HG03060 (cell line): ENCODE measurements around the gene ERH.

Experiments
- ATAC-seq: cut with Tn5 transposase; IDR thresholded peaks from one replicate; pipeline ENCODE4 v1.9.1; 2021; ENCODE audit warnings: low read depth, moderate number of reproducible peaks; ENCODE audit not compliant: unreplicated experiment

Gene ERH

GRCh38 chr14:69358233-69358963 lies 39.7 kb downstream of the ERH start:
- no peak for ATAC-seq

DNA sequence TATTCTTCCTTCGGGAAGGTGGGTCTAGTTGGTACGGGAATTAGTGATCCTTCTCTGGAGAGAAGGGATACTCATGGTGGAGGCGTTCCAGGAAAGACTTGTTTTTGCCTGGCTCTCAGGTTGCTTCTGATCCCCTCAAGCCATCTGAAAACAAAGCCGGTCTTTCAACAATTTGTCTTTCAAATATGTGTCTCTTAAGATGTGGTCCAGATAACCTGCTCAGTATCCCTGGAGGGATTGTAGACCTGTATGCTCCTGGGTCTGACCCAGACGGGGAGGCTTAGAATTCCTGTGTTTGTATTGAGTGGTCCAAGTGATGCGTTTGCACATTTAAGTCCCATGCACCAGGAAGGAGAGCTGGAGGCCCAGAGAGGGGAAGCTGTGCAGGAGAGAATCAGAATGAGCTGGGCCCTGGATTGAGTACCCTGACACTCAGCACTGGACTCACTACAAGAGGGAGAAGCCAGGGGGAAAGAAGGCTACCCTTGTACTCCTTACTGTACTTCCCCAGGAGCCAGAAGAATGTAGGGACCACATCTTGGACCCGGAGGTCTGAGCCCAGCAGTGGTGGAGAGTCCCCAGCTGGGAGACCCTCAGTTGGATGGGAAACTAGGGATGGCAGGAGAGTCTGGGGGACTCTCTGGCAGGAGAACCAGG lies 40.4 kb downstream of the ERH start:
- no peak for ATAC-seq

DNA sequence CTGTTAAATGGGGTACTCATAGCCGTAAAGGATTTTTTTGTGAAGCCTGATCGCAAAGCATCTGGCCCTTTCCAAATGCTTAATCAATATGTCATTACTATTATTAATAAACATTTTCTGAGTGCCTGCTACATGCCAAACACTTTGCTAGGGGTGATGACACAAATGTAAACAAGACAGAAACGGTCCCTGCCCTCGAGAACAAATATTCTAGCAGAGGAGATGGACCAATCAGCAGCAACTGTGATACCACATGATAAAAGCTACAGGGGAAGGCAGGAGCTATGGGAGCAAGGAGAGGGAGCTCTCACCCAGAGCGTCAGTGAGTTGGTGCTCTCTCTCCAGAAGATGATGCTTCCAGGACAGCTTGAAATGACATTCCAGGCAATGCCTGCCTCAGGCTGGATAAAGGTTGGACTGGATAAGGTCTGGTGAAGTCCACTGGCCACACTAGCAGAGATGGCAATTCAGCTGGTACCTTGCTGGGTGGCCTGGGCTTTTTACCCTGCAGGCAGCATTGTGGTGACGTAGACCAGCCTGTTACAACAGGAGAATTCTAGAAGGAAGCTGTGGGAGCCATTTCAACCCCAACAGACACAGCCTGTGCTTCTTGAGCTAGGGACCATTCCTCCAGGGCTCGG lies 41.1 kb downstream of the ERH start:
- no peak for ATAC-seq

GRCh38 chr14:69355607-69356281 lies 42.4 kb downstream of the ERH start:
- ATAC-seq = no peak

DNA sequence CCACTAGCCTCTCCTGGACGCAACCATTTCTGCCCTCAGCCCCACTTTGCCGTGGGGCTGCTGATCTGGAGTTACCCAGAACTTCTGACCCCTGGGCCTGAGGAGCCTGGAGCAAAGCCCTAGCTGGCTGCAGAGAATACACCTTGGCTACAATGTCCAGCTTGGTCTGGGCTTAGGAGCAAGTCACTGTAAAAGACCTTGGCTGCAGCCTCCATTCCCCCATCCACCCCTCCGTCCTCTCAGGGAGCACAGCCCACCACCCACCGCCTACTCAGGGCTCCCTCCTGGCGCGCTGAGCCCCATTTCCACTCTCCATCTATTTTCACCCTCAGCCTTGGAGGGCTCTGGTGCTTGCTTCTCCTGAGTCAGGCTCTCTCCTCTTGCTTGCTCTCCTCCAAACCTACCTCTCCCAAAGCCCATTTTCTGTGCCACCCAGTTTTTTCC lies 42.9 kb downstream of the ERH start:
- ATAC-seq = no peak

DNA sequence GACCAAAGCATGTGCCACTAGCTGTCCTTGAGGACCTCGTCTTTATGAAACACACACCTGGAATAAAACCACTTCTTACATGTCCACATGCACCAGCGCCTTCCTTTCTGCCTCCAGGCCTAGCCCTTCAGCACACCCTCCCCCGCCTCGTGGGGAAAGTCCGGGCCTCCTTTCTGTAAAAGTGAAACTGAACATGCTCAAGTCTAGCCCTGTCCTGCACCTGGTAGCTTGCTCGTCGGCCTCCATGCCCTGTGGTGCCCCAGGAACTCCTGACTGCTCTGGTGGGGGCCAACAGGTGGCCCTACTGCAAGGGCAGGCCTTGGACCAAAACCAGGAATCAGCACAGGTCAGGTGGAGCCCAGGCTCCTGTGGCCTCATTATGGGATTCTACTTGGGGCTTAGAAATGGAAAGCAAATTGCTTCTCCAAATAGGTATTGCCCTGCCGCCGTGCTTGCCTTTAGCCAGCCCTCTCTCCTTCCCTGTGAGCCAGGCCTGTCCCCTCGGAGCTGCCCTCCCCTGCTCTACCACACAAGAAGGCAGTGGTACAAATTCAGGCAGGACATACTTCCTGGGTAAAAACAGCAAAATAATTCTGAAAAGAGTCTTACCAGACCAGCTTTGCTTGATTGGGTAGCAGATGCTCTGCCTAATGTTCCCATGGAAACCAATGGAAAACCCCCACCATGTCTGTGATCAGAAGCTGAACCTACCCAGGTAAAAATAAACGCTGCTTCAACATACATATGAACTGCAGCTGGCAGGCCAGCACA lies 43.5 kb downstream of the ERH start:
- ATAC-seq = peak; percentile 82

- ATAC-seq = no peak
Observed at GRCh38 chr14:69353168-69353567, 44.9 kb downstream of the ERH start.

DNA sequence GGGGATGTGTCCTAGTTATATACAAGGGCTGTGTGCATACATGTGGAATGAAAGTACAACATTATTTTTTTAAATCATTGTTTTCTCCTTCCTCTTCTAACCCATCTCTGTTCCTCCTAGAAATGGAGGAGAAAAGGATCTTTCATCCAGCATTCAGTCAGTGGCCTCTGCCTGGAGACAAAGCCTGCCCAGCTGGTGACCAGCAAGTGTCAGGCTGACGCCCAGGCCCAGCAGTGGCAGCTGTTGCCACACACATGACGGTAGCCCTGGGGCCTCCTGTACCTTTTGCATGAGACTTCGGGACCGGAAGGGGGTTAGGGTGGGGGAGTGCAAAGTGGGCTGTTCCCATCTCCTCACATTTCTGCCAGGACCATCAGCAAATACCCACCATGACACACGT lies 46.2 kb downstream of the ERH start:
- no peak for ATAC-seq

DNA sequence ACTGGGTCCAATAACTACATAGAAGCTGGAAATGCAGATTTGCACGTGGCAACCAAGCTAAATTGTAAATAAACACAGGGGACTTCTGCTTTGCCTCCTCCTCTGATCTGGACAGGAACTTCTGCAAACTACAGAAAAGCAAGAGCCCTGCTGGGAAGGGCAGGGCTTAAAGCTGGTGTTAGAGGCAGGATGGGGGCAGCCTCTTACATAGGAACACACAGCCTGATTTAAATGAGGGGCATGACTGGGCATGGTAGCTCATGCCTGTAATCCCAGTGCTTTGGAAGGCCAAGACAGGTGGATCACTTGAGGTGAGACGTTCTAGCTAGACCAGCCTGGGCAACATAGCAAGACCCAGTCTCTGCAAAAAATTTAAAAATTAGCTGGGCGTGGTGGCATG lies 46.7 kb downstream of the ERH start:
- ATAC-seq = no peak

DNA sequence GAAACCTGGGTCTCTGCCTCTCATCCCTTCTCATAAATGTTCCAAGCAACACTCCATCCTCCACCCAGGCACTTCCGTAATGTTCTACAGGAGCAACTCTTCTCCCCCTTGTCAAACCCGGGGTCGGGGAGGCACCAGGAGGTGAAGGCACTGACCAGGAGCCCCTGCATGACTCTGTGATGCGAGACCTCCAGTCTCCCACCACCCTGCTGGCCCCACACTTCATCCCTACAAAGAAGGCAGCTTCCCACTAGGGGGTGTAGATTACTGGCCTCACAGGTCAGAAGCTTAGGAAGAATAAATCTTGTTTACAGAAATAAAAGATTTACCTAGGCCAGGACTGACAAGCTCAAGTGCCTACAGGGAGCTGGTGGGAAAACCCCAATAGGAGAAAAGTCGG lies 47.2 kb downstream of the ERH start:
- no peak for ATAC-seq

- ATAC-seq = no peak
Observed at GRCh38 chr14:69349091-69349777, 48.9 kb downstream of the ERH start.

DNA sequence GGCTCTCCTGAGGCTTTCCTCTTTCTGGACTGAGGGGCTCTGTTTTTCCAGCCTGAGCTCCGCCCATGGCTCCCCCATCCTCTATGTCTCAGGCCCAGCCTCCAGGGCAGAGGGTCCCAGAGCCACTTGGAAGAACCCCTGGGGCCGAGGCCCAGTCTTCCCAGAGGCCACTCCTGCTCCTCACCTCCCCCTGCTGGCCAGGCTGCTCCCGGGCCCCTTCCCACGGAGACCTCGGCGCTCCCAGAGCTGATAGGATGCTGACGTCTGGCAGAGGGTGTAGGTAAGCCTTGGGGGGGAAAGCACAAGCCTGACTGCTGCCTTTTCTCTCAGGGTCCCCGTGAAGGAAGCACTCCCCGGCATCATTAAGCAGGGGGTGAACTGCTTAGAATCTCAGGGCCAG lies 51.4 kb downstream of the ERH start:
- no peak for ATAC-seq

- no peak for ATAC-seq
Observed at GRCh38 chr14:69345402-69345801, 52.7 kb downstream of the ERH start.

- no peak for ATAC-seq
Observed at GRCh38 chr14:69344171-69344570, 53.9 kb downstream of the ERH start.

GRCh38 chr14:69342928-69343525 lies 55.1 kb downstream of the ERH start:
- ATAC-seq = no peak

- no peak for ATAC-seq
Observed at GRCh38 chr14:69339426-69339825, 58.7 kb downstream of the ERH start.

DNA sequence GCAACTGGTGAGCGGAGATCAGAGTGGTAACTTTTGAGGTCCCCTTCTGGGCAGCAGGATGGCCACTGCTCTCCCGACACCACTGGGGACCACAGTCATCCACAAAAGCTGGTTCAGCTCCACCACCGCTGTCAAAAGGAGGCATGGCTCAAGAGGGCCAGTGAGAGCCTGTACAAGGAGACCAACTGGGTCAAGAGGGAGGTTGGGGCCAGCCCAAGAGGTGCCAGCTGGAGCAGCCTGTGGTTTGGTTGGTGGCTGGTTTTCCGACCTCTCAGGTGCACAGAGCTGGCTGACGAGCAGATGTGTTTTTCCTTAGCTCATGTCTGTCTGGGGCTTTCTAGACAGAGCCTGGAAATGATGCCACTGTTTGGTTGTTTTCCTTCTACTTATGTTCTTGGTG lies 60.1 kb downstream of the ERH start:
- ATAC-seq = no peak

- ATAC-seq = no peak
Observed at GRCh38 chr14:69335371-69335771, 62.7 kb downstream of the ERH start.

DNA sequence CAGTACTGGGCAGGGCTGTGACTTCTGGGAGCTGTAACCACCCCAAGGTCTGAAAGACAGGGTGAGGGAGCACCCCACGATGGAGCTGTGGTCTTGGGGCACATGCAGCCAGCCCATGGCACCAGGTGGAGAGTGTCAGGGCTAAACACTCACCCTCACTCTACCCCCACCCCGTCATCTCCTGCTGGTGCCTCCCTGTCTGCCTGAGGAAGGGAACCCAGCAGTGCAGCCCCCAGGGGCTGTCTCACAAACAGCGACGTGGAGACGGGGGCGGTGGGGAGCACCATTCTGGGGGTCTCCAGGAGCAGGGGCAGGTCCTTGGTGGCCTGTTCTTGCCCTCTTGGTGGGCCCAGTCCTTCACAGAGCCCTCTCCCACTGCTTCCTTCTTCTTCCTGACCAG lies 63.5 kb downstream of the ERH start:
- ATAC-seq = no peak
